Endodermal cell (in vitro differentiated cells): Measurements from ENCODE around the gene GANC. TPM values are rescaled to one million over a fixed set of nuclear protein-coding genes. Genes with fewer than 3 reads are reported as not detected.
"Not testable (repeated sequence)": the region's sequence is repeated elsewhere in the genome, so short reads cannot be mapped to it uniquely, and the experiment has no call there.

ENCODE experiments used
- DNase-seq: peaks from one replicate; pipeline ENCODE4 v3.0.0-alpha.2; 2017
- H3K27ac ChIP-seq: 2 replicates; pipeline ENCODE4 v1.5.1; 2013; ENCODE audit warnings: mild to moderate bottlenecking, low read depth, low read length, moderate library complexity
- H3K27me3 ChIP-seq: 2 replicates; pipeline ENCODE4 v1.6.1; 2013; ENCODE audit warnings: mild to moderate bottlenecking, low read length, moderate library complexity; ENCODE audit not compliant: insufficient read depth, control insufficient read depth, poor library complexity, severe bottlenecking
- H3K36me3 ChIP-seq: 2 replicates; pipeline ENCODE4 v1.7.0; 2013; ENCODE audit warnings: mild to moderate bottlenecking, low read length, moderate library complexity; ENCODE audit not compliant: control insufficient read depth, insufficient read depth
- H3K4me1 ChIP-seq: one replicate; pipeline ENCODE4 v1.7.0; 2013; ENCODE audit warnings: low read length; ENCODE audit not compliant: control insufficient read depth, insufficient read depth
- H3K4me3 ChIP-seq: 2 replicates; pipeline ENCODE4 v1.5.1; 2013; ENCODE audit warnings: mild to moderate bottlenecking, low read length, moderate library complexity
- H3K9ac ChIP-seq: 2 replicates; pipeline ENCODE4 v1.6.1; 2013; ENCODE audit warnings: mild to moderate bottlenecking, low read length, moderate library complexity; ENCODE audit not compliant: poor library complexity, severe bottlenecking; ENCODE audit errors: extremely low read depth
- H3K9me3 ChIP-seq: 2 replicates; pipeline ENCODE4 v1.6.1; 2013; ENCODE audit warnings: mild to moderate bottlenecking, low read length, moderate library complexity; ENCODE audit not compliant: control insufficient read depth
- H3K27ac Mint-ChIP-seq: 2 replicates; pipeline ENCODE4 v1.8.0; 2020; ENCODE audit warnings: mixed read lengths
- H3K27me3 Mint-ChIP-seq: 2 replicates; pipeline ENCODE4 v1.8.0; 2021; ENCODE audit warnings: mild to moderate bottlenecking, mixed read lengths; ENCODE audit not compliant: insufficient read depth
- H3K36me3 Mint-ChIP-seq: 2 replicates; pipeline ENCODE4 v1.8.0; 2020; ENCODE audit warnings: low read depth, mixed read lengths
- H3K4me1 Mint-ChIP-seq: 2 replicates; pipeline ENCODE4 v1.8.0; 2020; ENCODE audit warnings: mixed read lengths
- H3K4me3 Mint-ChIP-seq: 2 replicates; pipeline ENCODE4 v1.8.0; 2020; ENCODE audit warnings: mild to moderate bottlenecking, moderate library complexity, mixed read lengths
- H3K9me3 Mint-ChIP-seq: 2 replicates; pipeline ENCODE4 v1.8.0; 2020; ENCODE audit warnings: mild to moderate bottlenecking, mixed read lengths
- WGBS, 2 experiments: methylation state at CpG; one replicate each; pipeline versions ENCODE4 v1.1.5 to v1.1.7; 2013; ENCODE audit warnings: missing lambda C conversion rate in 2 of 2, mixed read lengths in 1 of 2; ENCODE audit not compliant: insufficient coverage in 1 of 2, insufficient read length in 1 of 2; 5-methylcytosine and 5-hydroxymethylcytosine counted together
- total RNA-seq, 2 donors: library from RNA; stranded (reverse); fragmentation: NEBNext Ultra II Directional in 1 of 2; extraction: Animal tissue kit (Norgen Biotek cat#: 25700) in 1 of 2; gene quantifications; 2 replicates in 1 of 2; 3 replicates in 1 of 2; pipeline ENCODE4 v1.2.1, GENCODE V29; 2021
- TF ChIP-seq, protein P1 (sequence below): fragments of 200-600 bp; sonication (generic); conservative IDR thresholded peaks from 2 replicates; pipeline ENCODE4 v1.5.0; 2021; ENCODE audit warnings: antibody characterized with exemption, mild to moderate bottlenecking

The GANC gene
- total RNA-seq, 2 donors from 2014 or later: 13.8 to 17.1 TPM

DNA sequence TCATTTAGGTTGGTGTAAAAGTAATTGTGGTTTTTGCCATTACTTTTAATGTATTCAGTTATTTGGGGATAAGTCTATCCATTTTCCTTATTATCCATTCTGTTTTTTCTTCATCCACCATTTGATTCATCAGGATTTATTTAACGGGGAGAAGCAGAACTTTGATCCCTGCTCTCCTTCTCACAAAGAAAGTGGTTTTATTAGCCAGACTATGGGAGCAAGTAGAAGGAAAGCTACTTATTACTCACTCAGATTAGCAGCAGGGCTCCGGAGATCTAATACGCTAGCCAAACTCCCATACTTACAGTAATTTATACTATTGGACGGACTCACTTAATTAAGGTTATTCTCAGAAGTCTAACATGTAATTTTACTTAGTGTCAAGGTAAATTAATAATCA lies 14.9 kb downstream of the GANC start:
- H3K27ac ChIP-seq: no peak overlapping the region
- Mint-ChIP-seq H3K9me3 (no peaks in the 10 kb centered on the region), H3K27me3 (no peaks in the 10 kb centered on the region), H3K36me3 (no peaks in the 10 kb centered on the region), H3K27ac (no peak overlapping the region), H3K4me3 (no peak overlapping the region), H3K4me1 (no peaks in the 10 kb centered on the region)
- no peak for DNase-seq
- no peaks in the 10 kb centered on the region for H3K36me3 ChIP-seq
- TF ChIP-seq, protein P1, sequence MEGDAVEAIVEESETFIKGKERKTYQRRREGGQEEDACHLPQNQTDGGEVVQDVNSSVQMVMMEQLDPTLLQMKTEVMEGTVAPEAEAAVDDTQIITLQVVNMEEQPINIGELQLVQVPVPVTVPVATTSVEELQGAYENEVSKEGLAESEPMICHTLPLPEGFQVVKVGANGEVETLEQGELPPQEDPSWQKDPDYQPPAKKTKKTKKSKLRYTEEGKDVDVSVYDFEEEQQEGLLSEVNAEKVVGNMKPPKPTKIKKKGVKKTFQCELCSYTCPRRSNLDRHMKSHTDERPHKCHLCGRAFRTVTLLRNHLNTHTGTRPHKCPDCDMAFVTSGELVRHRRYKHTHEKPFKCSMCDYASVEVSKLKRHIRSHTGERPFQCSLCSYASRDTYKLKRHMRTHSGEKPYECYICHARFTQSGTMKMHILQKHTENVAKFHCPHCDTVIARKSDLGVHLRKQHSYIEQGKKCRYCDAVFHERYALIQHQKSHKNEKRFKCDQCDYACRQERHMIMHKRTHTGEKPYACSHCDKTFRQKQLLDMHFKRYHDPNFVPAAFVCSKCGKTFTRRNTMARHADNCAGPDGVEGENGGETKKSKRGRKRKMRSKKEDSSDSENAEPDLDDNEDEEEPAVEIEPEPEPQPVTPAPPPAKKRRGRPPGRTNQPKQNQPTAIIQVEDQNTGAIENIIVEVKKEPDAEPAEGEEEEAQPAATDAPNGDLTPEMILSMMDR: no peak
- no peaks in the 10 kb centered on the region for H3K4me1 ChIP-seq
- no peak overlapping the region for H3K9ac ChIP-seq
- H3K27me3 ChIP-seq: no peaks in the 10 kb centered on the region
- no peaks in the 10 kb centered on the region for H3K9me3 ChIP-seq
- H3K4me3 ChIP-seq: no peak overlapping the region
- 93 to 94% methylated on average over 3 to 4 of the region's 4 CpGs for WGBS, 2 experiments

GRCh38 chr15:42289166-42289565 lies 16.2 kb downstream of the GANC start:
- TF ChIP-seq, protein P1: no peak
- Mint-ChIP-seq H3K36me3 (no peaks in the 10 kb centered on the region), H3K4me3 (no peak overlapping the region), H3K9me3 (no peaks in the 10 kb centered on the region), H3K4me1 (no peaks in the 10 kb centered on the region), H3K27ac (no peak overlapping the region), H3K27me3 (no peaks in the 10 kb centered on the region)
- Histone ChIP-seq H3K27me3 (no peaks in the 10 kb centered on the region), H3K4me1 (no peaks in the 10 kb centered on the region), H3K9ac (no peak overlapping the region), H3K36me3 (no peaks in the 10 kb centered on the region), H3K4me3 (no peak overlapping the region), H3K9me3 (no peaks in the 10 kb centered on the region), H3K27ac (no peak overlapping the region)
- DNase-seq: no peak
- 83% methylated on average over 1 of the region's 1 CpG; no CpG with 5 or more reads in 1 of the 2 experiments for WGBS, 2 experiments

GRCh38 chr15:42301004-42301403 lies 28.0 kb downstream of the GANC start:
- not testable (repeated sequence) for H3K4me1 ChIP-seq, H3K4me1 Mint-ChIP-seq, H3K27ac Mint-ChIP-seq, H3K36me3 ChIP-seq, H3K27me3 Mint-ChIP-seq, H3K27ac ChIP-seq, DNase-seq, H3K4me3 ChIP-seq, H3K4me3 Mint-ChIP-seq, H3K27me3 ChIP-seq, H3K9me3 ChIP-seq, H3K9ac ChIP-seq
- WGBS, 2 experiments: 40 to 74% methylated on average over 2 to 4 of the region's 4 CpGs
- Mint-ChIP-seq H3K9me3 (peaks cover 32% of the 10 kb centered on the region), H3K36me3 (peaks cover 12% of the 10 kb centered on the region)

GRCh38 chr15:42306681-42307080 lies 33.7 kb downstream of the GANC start:
- Histone ChIP-seq H3K4me3 (no peak overlapping the region), H3K9me3 (no peaks in the 10 kb centered on the region), H3K4me1 (no peaks in the 10 kb centered on the region), H3K36me3 (no peaks in the 10 kb centered on the region), H3K9ac (no peak overlapping the region), H3K27me3 (no peaks in the 10 kb centered on the region), H3K27ac (no peak overlapping the region)
- H3K4me3 Mint-ChIP-seq: no peak overlapping the region
- peaks cover 4% of the 10 kb centered on the region for H3K36me3 Mint-ChIP-seq
- no peak for DNase-seq
- peaks cover 1% of the 10 kb centered on the region for H3K27me3 Mint-ChIP-seq
- 100% methylated on average over 1 of the region's 1 CpG; no CpG with 5 or more reads in 1 of the 2 experiments for WGBS, 2 experiments
- H3K9me3 Mint-ChIP-seq: peaks cover 26% of the 10 kb centered on the region
- H3K4me1 Mint-ChIP-seq: no peaks in the 10 kb centered on the region
- H3K27ac Mint-ChIP-seq: no peak overlapping the region
- TF ChIP-seq, protein P1: no peak
